Sigmoid colon (tissue), 4 donors: Measurements from ENCODE around the gene CDC42SE2.

Source experiments
- EP300 ChIP-seq, 4 donors: sonication (generic); formaldehyde crosslinking; IDR thresholded peaks; one replicate each; pipeline ENCODE4 v1.6.1; 2017; ENCODE audit warnings: antibody characterized with exemption in 4 of 4
- POLR2A ChIP-seq, 2 donors: fragments of 450-650 bp; IDR thresholded peaks; one replicate each; pipeline ENCODE4 v1.6.1; 2016; ENCODE audit warnings: antibody characterized with exemption in 2 of 2, mild to moderate bottlenecking in 2 of 2, moderate library complexity in 2 of 2
- POLR2AphosphoS5 ChIP-seq, 4 donors: sonication (generic); formaldehyde crosslinking; IDR thresholded peaks; one replicate each; pipeline ENCODE4 v1.6.1; 2017; ENCODE audit warnings: antibody characterized with exemption in 4 of 4
- TF ChIP-seq, protein P1 (sequence below), 4 experiments: fragments of 450-650 bp in 3 of 4; fragments of 200-600 bp in 1 of 4; IDR thresholded peaks; one replicate each; pipeline ENCODE4 v1.5.1; 2016 to 2019; ENCODE audit warnings: antibody characterized with exemption in 4 of 4, mild to moderate bottlenecking in 3 of 4, moderate library complexity in 2 of 4

DNA sequence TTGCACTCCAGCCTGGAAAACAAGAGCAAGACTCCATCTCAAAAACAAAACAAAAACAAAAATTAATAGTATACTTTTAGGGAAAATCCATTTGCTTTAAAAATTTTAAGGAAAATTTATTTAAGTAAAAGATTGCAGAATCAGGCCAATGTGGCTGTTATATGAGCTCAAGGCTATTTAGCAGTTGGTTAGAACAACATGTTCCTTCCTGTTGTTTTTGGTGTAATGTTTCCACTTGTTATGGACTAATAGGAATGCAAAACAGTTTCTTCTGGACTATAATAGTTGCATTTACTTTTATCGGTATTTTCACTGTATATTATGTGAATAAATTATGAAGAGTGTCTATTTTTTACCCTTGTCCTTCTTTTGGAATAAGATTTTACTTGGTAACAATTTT lies 3.0 kb upstream of the CDC42SE2 start:
- TF ChIP-seq POLR2A (IDR thresholded peaks at IDR 0.05) (no peak), POLR2AphosphoS5 (IDR thresholded peaks at IDR 0.05) (no peak), EP300 (IDR thresholded peaks at IDR 0.05) (no peak)
- TF ChIP-seq, protein P1, sequence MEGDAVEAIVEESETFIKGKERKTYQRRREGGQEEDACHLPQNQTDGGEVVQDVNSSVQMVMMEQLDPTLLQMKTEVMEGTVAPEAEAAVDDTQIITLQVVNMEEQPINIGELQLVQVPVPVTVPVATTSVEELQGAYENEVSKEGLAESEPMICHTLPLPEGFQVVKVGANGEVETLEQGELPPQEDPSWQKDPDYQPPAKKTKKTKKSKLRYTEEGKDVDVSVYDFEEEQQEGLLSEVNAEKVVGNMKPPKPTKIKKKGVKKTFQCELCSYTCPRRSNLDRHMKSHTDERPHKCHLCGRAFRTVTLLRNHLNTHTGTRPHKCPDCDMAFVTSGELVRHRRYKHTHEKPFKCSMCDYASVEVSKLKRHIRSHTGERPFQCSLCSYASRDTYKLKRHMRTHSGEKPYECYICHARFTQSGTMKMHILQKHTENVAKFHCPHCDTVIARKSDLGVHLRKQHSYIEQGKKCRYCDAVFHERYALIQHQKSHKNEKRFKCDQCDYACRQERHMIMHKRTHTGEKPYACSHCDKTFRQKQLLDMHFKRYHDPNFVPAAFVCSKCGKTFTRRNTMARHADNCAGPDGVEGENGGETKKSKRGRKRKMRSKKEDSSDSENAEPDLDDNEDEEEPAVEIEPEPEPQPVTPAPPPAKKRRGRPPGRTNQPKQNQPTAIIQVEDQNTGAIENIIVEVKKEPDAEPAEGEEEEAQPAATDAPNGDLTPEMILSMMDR (IDR thresholded peaks at IDR 0.05) = no peak
